ENCODE data around the gene EPB41L3. TPM values are rescaled to one million over a fixed set of nuclear protein-coding genes. Genes with fewer than 3 reads are reported as not detected.

EPB41L3 gene
- total and polyA plus RNA-seq, 10 of the 15 experiments (the other 5 are each of a cell fraction or from before 2014, with no cell fraction given) = 0.11 to 0.69 (median 0.23) TPM; not detected in 6

- ChIA-PET RAD21 (ENCODE audit: unreplicated experiment) (no interaction called here), POLR2A (no interaction called here), CTCF (no interaction called here), SMC1A (ENCODE audit: uncharacterized antibody, unreplicated experiment) (no interaction called here)
- Histone ChIP-seq H3K9ac (ENCODE audit: control insufficient read depth, insufficient read depth, low read length) (no peak overlapping the region), H3K36me3 (ENCODE audit: control insufficient read depth in 2 of 2, insufficient read depth in 2 of 2, low read length in 1 of 2) (no peaks in the 10 kb centered on the region), H3K4me2 (ENCODE audit: control insufficient read depth, insufficient read depth) (no peak overlapping the region), H3K27ac (ENCODE audit: control insufficient read depth, insufficient read depth) (no peak overlapping the region), H3K4me1 (ENCODE audit: control insufficient read depth, insufficient read depth, low read length) (no peaks in the 10 kb centered on the region), H3K9me3 (replicated peaks; ENCODE audit: control insufficient read depth, insufficient read depth, low read length) (no peaks in the 10 kb centered on the region), H2AFZ (ENCODE audit: control insufficient read depth, low read depth, low read length) (no peak overlapping the region), H3K79me2 (ENCODE audit: control insufficient read depth, insufficient read depth, low read length) (no peaks in the 10 kb centered on the region), H4K20me1 (ENCODE audit: control insufficient read depth, insufficient read depth) (no peaks in the 10 kb centered on the region), H3K27me3 (replicated peaks in 1 of 2; ENCODE audit: control insufficient read depth in 2 of 2, insufficient read depth in 2 of 2, low read length in 1 of 2) (no peaks in the 10 kb centered on the region; a peak in 1 of 4 replicates), H3K4me3 (no peak overlapping the region)
- intact Hi-C loops (cut with micrococcal nuclease; ENCODE audit: unreplicated experiment) (no loop called here), in situ Hi-C loops (cut with MboI) (no loop called here)
- TF ChIP-seq POLR2A (IDR thresholded peaks at IDR 0.05; ENCODE audit: low read depth, low read length) (no peak), SREBF1 (IDR thresholded peaks at IDR 0.05; ENCODE audit: low read length) (no peak), CREM (IDR thresholded peaks at IDR 0.05; ENCODE audit: low read depth) (no peak), SREBF2 (IDR thresholded peaks at IDR 0.05; ENCODE audit: low read length) (no peak)
- FAIRE-seq = no peak
- no peak for ATAC-seq
- DNase-seq (ENCODE audit: low read depth, low spot score) = no peak
- WGBS (ENCODE audit: insufficient coverage, insufficient replicate concordance, low lambda C conversion rate, missing lambda C conversion rate) = 16% methylated on average over 2 of the region's 2 CpGs
- BruUV-seq (replicated peaks) = no TSS peak
Measured at GRCh38 chr18:5496305-5496704, 47.5 kb downstream of the EPB41L3 start.

- in situ Hi-C loops (cut with MboI) (no loop called here), intact Hi-C loops (cut with micrococcal nuclease; ENCODE audit: unreplicated experiment) (no loop called here)
- H3K4me1 ChIP-seq (ENCODE audit: control insufficient read depth, insufficient read depth, low read length) = no peaks in the 10 kb centered on the region
- no peak overlapping the region for H3K27ac ChIP-seq (ENCODE audit: control insufficient read depth, insufficient read depth)
- FAIRE-seq (no peak), DNase-seq (ENCODE audit: low read depth, low spot score) (no peak), ATAC-seq (no peak)
- POLR2A ChIA-PET = no interaction called here
- H3K36me3 ChIP-seq (ENCODE audit: control insufficient read depth in 2 of 2, insufficient read depth in 2 of 2, low read length in 1 of 2) = no peaks in the 10 kb centered on the region
- H3K79me2 ChIP-seq (ENCODE audit: control insufficient read depth, insufficient read depth, low read length) = no peaks in the 10 kb centered on the region
- H3K4me3 ChIP-seq = no peak overlapping the region
- CTCF ChIA-PET = interaction anchor here (1.2 kb wide), 1 partner anchor 9 kb away, joined by 3 read pairs; no protein-coding TSS in a partner anchor
- H3K27me3 ChIP-seq (replicated peaks in 1 of 2; ENCODE audit: control insufficient read depth in 2 of 2, insufficient read depth in 2 of 2, low read length in 1 of 2) = no peaks in the 10 kb centered on the region; a peak in 1 of 4 replicates
- no peaks in the 10 kb centered on the region for H3K9me3 ChIP-seq (replicated peaks; ENCODE audit: control insufficient read depth, insufficient read depth, low read length)
- no peak overlapping the region for H3K4me2 ChIP-seq (ENCODE audit: control insufficient read depth, insufficient read depth)
- 9% methylated on average over 5 of the region's 5 CpGs for WGBS (ENCODE audit: insufficient coverage, insufficient replicate concordance, low lambda C conversion rate, missing lambda C conversion rate)
- no peak overlapping the region for H3K9ac ChIP-seq (ENCODE audit: control insufficient read depth, insufficient read depth, low read length)
- SMC1A ChIA-PET (ENCODE audit: uncharacterized antibody, unreplicated experiment) = no interaction called here
- no peak overlapping the region for H2AFZ ChIP-seq (ENCODE audit: control insufficient read depth, low read depth, low read length)
- BruUV-seq (replicated peaks) = no TSS peak
- RAD21 ChIA-PET (ENCODE audit: unreplicated experiment) = no interaction called here
- no peaks in the 10 kb centered on the region for H4K20me1 ChIP-seq (ENCODE audit: control insufficient read depth, insufficient read depth)
- TF ChIP-seq EP300 (IDR thresholded peaks at IDR 0.05; ENCODE audit: borderline replicate concordance in 1 of 2, control insufficient read depth in 1 of 2, low read depth in 2 of 2, low read length in 2 of 2) (no peak), STAT3 (IDR thresholded peaks at IDR 0.05; ENCODE audit: low read depth, low read length) (no peak), WRNIP1 (IDR thresholded peaks at IDR 0.05; ENCODE audit: borderline replicate concordance, low read depth, low read length) (no peak), SUZ12 (IDR thresholded peaks at IDR 0.05; ENCODE audit: unreplicated experiment) (no peak), GATAD2B (conservative IDR thresholded peaks at IDR 0.05; ENCODE audit: low read depth) (no peak), SMAD5 (IDR thresholded peaks at IDR 0.05; ENCODE audit: low read depth) (no peak), HDGF (IDR thresholded peaks at IDR 0.05) (no peak), ZNF24 (IDR thresholded peaks at IDR 0.05) (no peak), ZNF687 (IDR thresholded peaks at IDR 0.05) (no peak), IRF5 (IDR thresholded peaks at IDR 0.05; ENCODE audit: borderline replicate concordance) (no peak)
Measured at GRCh38 chr18:5490753-5491480, 52.9 kb downstream of the EPB41L3 start.

Data from GM12878 (cell line).